ENCODE measurements around the gene ASTN2.
"Not testable (repeated sequence)": the region's sequence is repeated elsewhere in the genome, so short reads cannot be mapped to it uniquely, and the experiment has no call there.

The ASTN2 gene

GRCh38 chr9:117073071-117073470 is 341.8 kb downstream of the ASTN2 start:
- no peak for DNase-seq
- TF ChIP-seq POLR2A (IDR thresholded peaks at IDR 0.05; ENCODE audit: low read length) (no peak), GATA1 (IDR thresholded peaks at IDR 0.05; ENCODE audit: low read depth, low read length) (no peak)

- no peak for DNase-seq
Observed at GRCh38 chr9:117072216-117072615, 342.6 kb downstream of the ASTN2 start.

GRCh38 chr9:117071673-117072207 is 343.1 kb downstream of the ASTN2 start:
- not testable (repeated sequence) for DNase-seq

More at GRCh38 chr9:117072216-117072615, 342.6 kb downstream of the ASTN2 start:
- TF ChIP-seq POLR2A (IDR thresholded peaks at IDR 0.05; ENCODE audit: low read length) (no peak), GATA1 (IDR thresholded peaks at IDR 0.05; ENCODE audit: low read depth, low read length) (no peak)

GRCh38 chr9:117063721-117064471 is 351.0 kb downstream of the ASTN2 start:
- no peak for DNase-seq
- TF ChIP-seq GATA1 (IDR thresholded peaks at IDR 0.05; ENCODE audit: low read depth, low read length): no peak
- no peak for TF ChIP-seq POLR2A (IDR thresholded peaks at IDR 0.05; ENCODE audit: low read length)

GRCh38 chr9:117060963-117061362 is 353.9 kb downstream of the ASTN2 start:
- no peak for TF ChIP-seq POLR2A (IDR thresholded peaks at IDR 0.05; ENCODE audit: low read length)
- TF ChIP-seq GATA1 (IDR thresholded peaks at IDR 0.05; ENCODE audit: low read depth, low read length): no peak
- DNase-seq: no peak

- TF ChIP-seq POLR2A (IDR thresholded peaks at IDR 0.05; ENCODE audit: low read length) (no peak), GATA1 (IDR thresholded peaks at IDR 0.05; ENCODE audit: low read depth, low read length) (no peak)
- no peak for DNase-seq
Observed at GRCh38 chr9:117050007-117050406, 364.9 kb downstream of the ASTN2 start.

GRCh38 chr9:117046666-117047327 is 368.1 kb downstream of the ASTN2 start:
- TF ChIP-seq POLR2A (IDR thresholded peaks at IDR 0.05; ENCODE audit: low read length): no peak
- no peak for TF ChIP-seq GATA1 (IDR thresholded peaks at IDR 0.05; ENCODE audit: low read depth, low read length)
- DNase-seq: no peak

GRCh38 chr9:117044241-117044640 is 370.6 kb downstream of the ASTN2 start:
- TF ChIP-seq POLR2A (IDR thresholded peaks at IDR 0.05; ENCODE audit: low read length): no peak
- TF ChIP-seq GATA1 (IDR thresholded peaks at IDR 0.05; ENCODE audit: low read depth, low read length): no peak
- DNase-seq: peak in 1 of 2 experiments; percentile 1

- DNase-seq: no peak
- no peak for TF ChIP-seq POLR2A (IDR thresholded peaks at IDR 0.05; ENCODE audit: low read length)
Observed at GRCh38 chr9:117043159-117043558, 371.7 kb downstream of the ASTN2 start.

GRCh38 chr9:117035546-117035945 is 379.3 kb downstream of the ASTN2 start:
- DNase-seq: no peak

GRCh38 chr9:117034866-117035265 is 380.0 kb downstream of the ASTN2 start:
- no peak for DNase-seq

More at GRCh38 chr9:117035546-117035945, 379.3 kb downstream of the ASTN2 start:
- TF ChIP-seq POLR2A (IDR thresholded peaks at IDR 0.05; ENCODE audit: low read length): no peak
- no peak for TF ChIP-seq GATA1 (IDR thresholded peaks at IDR 0.05; ENCODE audit: low read depth, low read length)

GRCh38 chr9:117030254-117030768 is 384.5 kb downstream of the ASTN2 start:
- TF ChIP-seq POLR2A (IDR thresholded peaks at IDR 0.05; ENCODE audit: low read length) (no peak), GATA1 (IDR thresholded peaks at IDR 0.05; ENCODE audit: low read depth, low read length) (no peak)
- no peak for DNase-seq

More at GRCh38 chr9:117034866-117035265, 380.0 kb downstream of the ASTN2 start:
- TF ChIP-seq GATA1 (IDR thresholded peaks at IDR 0.05; ENCODE audit: low read depth, low read length): no peak
- no peak for TF ChIP-seq POLR2A (IDR thresholded peaks at IDR 0.05; ENCODE audit: low read length)

- TF ChIP-seq GATA1 (IDR thresholded peaks at IDR 0.05; ENCODE audit: low read depth, low read length): no peak
- no peak for TF ChIP-seq POLR2A (IDR thresholded peaks at IDR 0.05; ENCODE audit: low read length)
- DNase-seq: no peak
Observed at GRCh38 chr9:117029341-117029740, 385.5 kb downstream of the ASTN2 start.

GRCh38 chr9:117028103-117028858 is 386.6 kb downstream of the ASTN2 start:
- TF ChIP-seq POLR2A (IDR thresholded peaks at IDR 0.05; ENCODE audit: low read length): no peak
- DNase-seq: no peak

Data from erythroblast (primary cell).